H1 (cell line): ENCODE measurements around the gene CACNG4. TPM values are rescaled to one million over a fixed set of nuclear protein-coding genes. Genes with fewer than 3 reads are reported as not detected.

Experiments
- BRCA1 ChIP-seq: IDR thresholded peaks from 2 replicates; pipeline ENCODE4 v1.6.1; 2012; ENCODE audit warnings: low read depth, low read length, improper control_type of control experiment
- KDM5A ChIP-seq: fragments of 200-600 bp; IDR thresholded peaks from 2 replicates; pipeline ENCODE4 v1.7.1; 2012; ENCODE audit warnings: mild to moderate bottlenecking, low read length, inconsistent platforms, mixed read lengths
- NANOG ChIP-seq: IDR thresholded peaks from 2 replicates; pipeline ENCODE4 v1.6.1; 2011; ENCODE audit warnings: low read length, low read depth, mild to moderate bottlenecking, inconsistent platforms; ENCODE audit not compliant: insufficient read depth, poor library complexity, severe bottlenecking
- PHF8 ChIP-seq: fragments of 200-600 bp; sonication (generic); conservative IDR thresholded peaks from 2 replicates; pipeline ENCODE4 v1.7.1; 2012; ENCODE audit warnings: low read depth, mild to moderate bottlenecking, inconsistent platforms, low read length, moderate library complexity
- SRF ChIP-seq: IDR thresholded peaks from 2 replicates; pipeline ENCODE4 v1.6.1; 2011; ENCODE audit warnings: mild to moderate bottlenecking, low read depth, low read length, moderate library complexity
- TAF1 ChIP-seq: IDR thresholded peaks from 2 replicates; pipeline ENCODE4 v1.6.1; 2011; ENCODE audit warnings: mild to moderate bottlenecking, low read depth, low read length
- TBP ChIP-seq: IDR thresholded peaks from 2 replicates; pipeline ENCODE4 v1.6.1; 2011; ENCODE audit warnings: low read depth, low read length, improper control_type of control experiment
- polyA plus RNA-seq, 7 experiments: library from polyadenylated mRNA; depleted of rRNA in 3 of 7; stranded (reverse) in 5 of 7; unstranded in 2 of 7; fragments of >200 nt in 5 of 7; fragments of 200-250 nt in 2 of 7; gene quantifications; 1 replicate in 5 of 7; 2 replicates in 1 of 7; 4 replicates in 1 of 7; pipeline versions ENCODE4 v1.2.1 to v1.2.3, GENCODE V29; 2011 to 2013; ENCODE audit warnings: missing spikeins in 2 of 7, mixed read lengths in 2 of 7
- total RNA-seq: library from RNA; stranded (reverse); fragmentation: NEBNext Ultra II Directional; extraction: Animal tissue kit (Norgen Biotek cat#: 25700); gene quantifications from 2 replicates; pipeline ENCODE4 v1.2.1, GENCODE V29; 2021

The CACNG4 gene
- total and polyA plus RNA-seq, 2 of the 8 experiments (the other 6 are each of a cell fraction or from before 2014, with no cell fraction given) = 3.6 to 5.6 TPM

GRCh38 chr17:66957951-66958579 is 6.4 kb upstream of the CACNG4 start (continued):
- TF ChIP-seq KDM5A (no peak), SRF (no peak), TBP (no peak), PHF8 (no peak), NANOG (no peak), BRCA1 (no peak), TAF1 (no peak)
- TF ChIP-seq, all 59 proteins: peak for 0
